Astrocyte of the cerebellum (primary cell): Measurements from ENCODE around the gene WNT3A.

ENCODE experiments used
- DNase-seq: peaks from one replicate; pipeline ENCODE4 v3.0.0-alpha.2; 2011; ENCODE audit warnings: low read depth
- H3K4me3 ChIP-seq: 2 replicates; pipeline ENCODE4 v1.5.1; 2011; ENCODE audit warnings: mild to moderate bottlenecking, low read depth, low read length, moderate library complexity
- CTCF ChIP-seq: IDR thresholded peaks from 2 replicates; pipeline ENCODE4 v1.5.1; 2012; ENCODE audit warnings: low read length, low read depth, moderate library complexity, mild to moderate bottlenecking; ENCODE audit errors: missing control alignments
- in situ Hi-C: cut with HindIII; loops from 2 replicates; pipeline ENCODE4 v1.10.0; 2017; ENCODE audit warnings: low sequenced_read_pairs

Gene WNT3A

GRCh38 chr1:228003461-228004330, 3.1 kb upstream of the WNT3A start:
- in situ Hi-C loops: no loop called here
- DNase-seq: no peak
- H3K4me3 ChIP-seq: no peak overlapping the region
- no peak for TF ChIP-seq CTCF

- peak; percentile 38 for TF ChIP-seq CTCF
- in situ Hi-C loops: no loop called here
- DNase-seq: no peak
- H3K4me3 ChIP-seq: no peak overlapping the region
Observed at GRCh38 chr1:228004331-228004855, 2.4 kb upstream of the WNT3A start.

GRCh38 chr1:228004856-228005462, 1.8 kb upstream of the WNT3A start:
- in situ Hi-C loops: no loop called here
- no peak for TF ChIP-seq CTCF
- H3K4me3 ChIP-seq: no peak overlapping the region
- DNase-seq: no peak

GRCh38 chr1:228005511-228006033, 1.2 kb upstream of the WNT3A start:
- in situ Hi-C loops: no loop called here
- H3K4me3 ChIP-seq: no peak overlapping the region
- no peak for TF ChIP-seq CTCF
- DNase-seq: no peak

GRCh38 chr1:228006034-228006785, 588 bp upstream of the WNT3A start:
- in situ Hi-C loops: no loop called here
- no peak overlapping the region for H3K4me3 ChIP-seq
- no peak for DNase-seq
- TF ChIP-seq CTCF: no peak

- no peak for TF ChIP-seq CTCF
- in situ Hi-C loops: no loop called here
- no peak overlapping the region for H3K4me3 ChIP-seq
- no peak for DNase-seq
Observed at GRCh38 chr1:228007049-228007800, 427 bp downstream of the WNT3A start.
